ENCODE data around the gene NFIC.
"Not testable (repeated sequence)": the region's sequence is repeated elsewhere in the genome, so short reads cannot be mapped to it uniquely, and the experiment has no call there.

The NFIC gene

GRCh38 chr19:3452171-3452941 lies 86.0 kb downstream of the NFIC start:
- DNase-seq (ENCODE audit: low spot score): no peak

GRCh38 chr19:3452942-3453214 lies 86.5 kb downstream of the NFIC start:
- DNase-seq (ENCODE audit: low spot score): not testable (repeated sequence)

GRCh38 chr19:3453840-3454239 lies 87.5 kb downstream of the NFIC start:
- DNase-seq (ENCODE audit: low spot score): no peak

GRCh38 chr19:3454656-3455392 lies 88.4 kb downstream of the NFIC start:
- DNase-seq (ENCODE audit: low spot score): no peak

DNA sequence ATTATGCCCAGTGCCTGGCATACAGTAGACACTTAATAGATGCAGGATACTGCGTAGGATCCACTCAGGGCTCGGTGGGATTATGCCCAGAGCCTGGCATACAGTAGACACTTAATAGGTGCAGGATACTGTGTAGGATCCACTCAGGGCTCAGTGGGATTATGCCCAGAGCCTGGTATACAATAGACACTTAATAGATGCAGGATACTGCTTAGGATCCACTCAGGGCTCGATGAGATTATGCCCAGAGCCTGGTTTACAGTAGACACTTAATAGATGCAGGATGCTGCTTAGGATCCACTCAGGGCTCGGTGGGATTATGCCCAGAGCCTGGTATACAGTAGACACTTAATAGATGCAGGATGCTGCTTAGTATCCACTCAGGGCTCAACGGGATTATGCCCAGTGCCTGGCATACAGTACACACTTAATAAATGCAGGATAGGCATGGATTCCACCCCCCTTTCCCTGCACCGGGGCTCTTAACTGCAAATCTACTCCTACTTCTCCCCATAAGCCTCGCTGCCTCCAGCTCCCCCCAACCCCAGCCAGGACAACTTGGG lies 89.1 kb downstream of the NFIC start:
- no peak for DNase-seq (ENCODE audit: low spot score)

- DNase-seq (ENCODE audit: low spot score): no peak
Measured at GRCh38 chr19:3455960-3456601, 89.7 kb downstream of the NFIC start.

DNA sequence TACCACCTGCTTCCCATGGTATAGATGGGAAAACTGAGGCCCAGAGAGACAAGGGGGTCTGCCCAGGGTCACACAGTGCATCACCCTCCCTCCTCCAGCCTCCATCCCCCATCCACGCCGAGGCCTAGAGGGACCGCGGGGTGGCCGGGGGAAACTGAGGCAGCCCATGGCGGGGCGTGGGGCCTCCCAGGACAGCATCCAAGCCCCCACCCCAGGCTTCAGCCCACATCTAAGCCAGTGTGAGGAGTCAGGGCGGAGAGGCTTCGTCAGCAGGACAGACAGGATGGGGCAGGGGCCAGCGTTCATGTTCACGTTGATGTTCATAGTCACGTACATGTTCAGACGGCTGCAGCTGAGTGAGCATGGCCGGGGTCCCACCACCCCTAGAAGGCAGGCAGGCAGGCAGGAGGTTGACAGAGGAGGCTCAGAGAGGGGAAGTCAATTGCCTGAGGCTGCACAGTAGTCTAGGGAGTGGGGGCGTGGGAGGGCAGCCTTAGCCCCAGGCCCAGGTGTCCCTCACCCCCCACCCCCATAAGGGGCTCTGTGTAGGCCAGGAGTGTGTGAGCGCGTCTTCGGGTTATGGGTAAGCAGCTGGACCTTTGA lies 90.6 kb downstream of the NFIC start:
- no peak for DNase-seq (ENCODE audit: low spot score)

DNA sequence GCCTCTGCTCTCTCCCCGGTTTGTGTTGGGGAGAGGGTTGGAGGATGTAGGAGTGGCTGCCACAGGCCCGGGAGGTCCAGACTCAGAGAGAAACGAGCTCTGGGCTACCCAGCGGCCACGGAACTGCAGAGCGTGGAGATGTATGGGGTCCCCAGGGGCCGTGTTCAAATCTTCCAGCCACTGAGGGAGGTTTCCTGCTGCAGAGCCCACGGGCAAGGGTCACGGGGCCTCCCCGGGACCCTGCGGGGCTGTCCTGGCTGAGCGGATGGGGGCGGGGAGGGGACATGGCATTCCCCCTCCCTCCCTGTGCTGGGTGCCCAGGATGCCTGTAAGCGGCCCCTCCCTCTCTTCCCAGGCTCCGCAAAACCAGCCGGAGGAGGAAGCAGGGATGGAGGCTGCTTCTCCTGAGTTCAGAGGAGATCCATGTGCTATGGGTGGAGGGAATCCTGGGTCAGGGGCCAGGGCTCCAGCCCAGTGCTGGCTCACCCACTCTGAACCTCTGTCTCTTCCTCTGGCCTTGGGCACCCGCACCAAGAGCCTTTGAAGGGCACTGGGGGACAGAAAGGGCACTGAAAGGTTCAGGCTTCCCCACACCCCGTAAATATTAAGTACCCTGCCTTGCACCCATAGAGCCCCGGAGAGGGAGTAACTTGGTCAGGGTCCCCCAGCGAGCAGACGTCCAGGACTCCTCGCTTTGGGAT lies 91.3 kb downstream of the NFIC start:
- no peak for DNase-seq (ENCODE audit: low spot score)

DNA sequence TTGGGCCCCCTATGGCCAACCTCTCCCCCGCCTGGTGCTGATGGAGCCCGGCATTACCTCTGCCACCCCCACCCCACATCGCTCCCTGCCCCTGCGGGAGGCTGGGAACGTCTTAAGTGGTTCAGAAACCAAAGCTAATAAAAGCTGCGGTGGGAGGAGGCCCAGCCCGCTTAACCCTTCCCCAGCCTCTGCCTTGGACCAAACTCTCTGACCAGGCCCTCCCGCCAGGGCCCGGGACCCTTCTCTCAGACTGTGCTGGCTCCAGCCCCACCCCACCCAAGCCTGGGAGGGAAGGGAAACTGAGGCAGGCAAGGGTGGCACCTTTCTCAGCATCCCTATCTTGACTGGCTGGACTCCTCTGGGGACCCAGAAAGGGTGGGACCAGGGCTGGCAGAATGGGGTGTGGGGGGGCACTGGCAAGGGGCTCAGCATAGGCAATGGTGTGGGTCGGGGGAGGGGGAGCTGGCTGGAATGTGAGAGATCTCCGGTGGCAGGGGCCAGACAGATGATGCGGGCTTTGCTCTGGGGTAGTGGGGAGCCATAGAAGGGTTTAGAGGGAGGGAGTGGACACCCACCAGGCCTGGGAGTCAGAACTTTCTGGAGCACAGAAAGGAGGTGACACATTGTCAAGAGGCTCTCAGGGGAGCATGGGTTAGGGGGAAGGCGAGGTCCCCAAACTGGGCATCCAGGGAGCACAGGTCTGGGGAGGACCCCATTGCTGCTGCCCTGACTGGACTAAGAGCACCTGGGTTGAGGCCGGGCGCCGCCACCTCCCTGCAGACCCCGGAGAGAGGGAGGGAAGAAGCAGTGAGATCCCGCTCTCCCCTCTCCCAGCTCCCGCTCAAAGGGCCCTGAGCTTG lies 92.1 kb downstream of the NFIC start:
- DNase-seq (ENCODE audit: low spot score): no peak

- DNase-seq (ENCODE audit: low spot score): no peak
Measured at GRCh38 chr19:3459089-3459881, 92.9 kb downstream of the NFIC start.

GRCh38 chr19:3459965-3460582 lies 93.7 kb downstream of the NFIC start:
- DNase-seq (ENCODE audit: low spot score): no peak

GRCh38 chr19:3462991-3463713 lies 96.8 kb downstream of the NFIC start:
- DNase-seq (ENCODE audit: low spot score): no peak

- no peak for DNase-seq (ENCODE audit: low spot score)
Measured at GRCh38 chr19:3463714-3464586, 97.6 kb downstream of the NFIC start.

DNA sequence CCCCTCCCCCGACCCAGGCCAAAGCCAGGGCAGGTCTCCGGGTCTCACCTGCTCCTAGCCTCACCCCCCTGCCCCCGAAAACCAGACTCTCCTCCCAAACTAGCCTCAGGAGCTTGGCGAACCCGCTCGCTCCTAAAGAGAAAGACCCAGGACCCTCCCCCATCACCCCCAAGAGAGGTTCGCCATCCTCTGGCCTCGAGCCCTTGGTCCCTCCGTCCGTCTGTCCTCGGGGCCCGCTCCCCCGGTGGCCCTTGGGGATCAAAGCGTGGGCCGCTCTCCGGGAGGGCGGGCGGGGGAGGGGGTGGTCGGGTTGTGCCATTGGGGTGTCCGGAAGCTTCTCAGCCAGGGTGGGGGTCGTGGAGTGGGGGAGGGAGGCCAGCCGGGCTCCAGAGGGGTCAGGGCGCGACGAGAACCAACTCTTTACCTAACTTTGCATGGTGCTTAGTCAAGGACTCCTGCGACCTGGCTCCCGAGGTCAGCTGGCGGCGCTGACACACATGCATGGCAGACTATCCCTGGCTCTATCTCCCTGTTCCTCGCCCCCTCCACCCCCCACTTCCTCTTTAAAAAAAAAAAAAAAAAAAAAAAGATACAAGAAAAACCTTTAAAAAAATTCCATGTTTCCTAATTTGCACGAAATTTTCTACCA lies 98.3 kb downstream of the NFIC start:
- DNase-seq (ENCODE audit: low spot score): no peak

DNA sequence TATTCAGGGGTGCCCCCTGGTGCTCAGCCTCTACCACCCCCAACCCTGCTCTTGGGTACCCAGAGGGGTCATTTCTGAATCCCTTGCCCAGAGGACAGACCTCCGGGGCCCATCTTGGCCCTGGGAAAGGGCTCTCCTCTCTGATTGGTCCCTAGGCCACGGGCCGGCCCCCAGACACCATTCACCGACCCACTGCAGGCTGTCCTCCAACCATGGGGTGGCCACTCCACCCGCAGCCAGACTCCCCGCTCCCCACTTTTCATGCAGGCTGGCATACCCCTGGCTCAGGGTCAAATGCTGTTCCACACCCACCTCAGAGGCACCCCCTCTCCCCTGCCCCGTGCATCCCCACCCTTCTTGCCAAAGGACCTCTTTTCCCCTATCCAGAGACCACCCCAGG lies 99.2 kb downstream of the NFIC start:
- no peak for DNase-seq (ENCODE audit: low spot score)

DNA sequence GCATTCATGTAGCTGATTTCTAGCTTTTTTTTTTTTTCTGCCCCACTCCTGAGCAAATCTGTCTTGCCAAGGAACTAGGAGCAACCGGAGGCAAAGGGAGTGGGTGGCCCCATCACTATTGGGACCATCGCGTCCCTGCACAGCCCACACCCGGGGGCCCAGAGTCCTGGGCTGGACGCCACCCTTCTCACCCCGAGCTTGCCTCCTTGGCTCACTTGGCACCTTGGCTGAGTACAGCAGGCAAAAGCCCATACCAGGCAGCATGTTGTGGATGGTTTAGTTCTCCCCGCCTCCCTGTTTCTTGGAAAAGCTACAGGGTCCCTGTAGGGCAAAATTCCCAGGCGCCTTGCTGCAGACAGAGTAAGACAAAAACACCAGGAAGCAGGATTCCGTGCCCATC lies 100.3 kb downstream of the NFIC start:
- no peak for DNase-seq (ENCODE audit: low spot score)

DNA sequence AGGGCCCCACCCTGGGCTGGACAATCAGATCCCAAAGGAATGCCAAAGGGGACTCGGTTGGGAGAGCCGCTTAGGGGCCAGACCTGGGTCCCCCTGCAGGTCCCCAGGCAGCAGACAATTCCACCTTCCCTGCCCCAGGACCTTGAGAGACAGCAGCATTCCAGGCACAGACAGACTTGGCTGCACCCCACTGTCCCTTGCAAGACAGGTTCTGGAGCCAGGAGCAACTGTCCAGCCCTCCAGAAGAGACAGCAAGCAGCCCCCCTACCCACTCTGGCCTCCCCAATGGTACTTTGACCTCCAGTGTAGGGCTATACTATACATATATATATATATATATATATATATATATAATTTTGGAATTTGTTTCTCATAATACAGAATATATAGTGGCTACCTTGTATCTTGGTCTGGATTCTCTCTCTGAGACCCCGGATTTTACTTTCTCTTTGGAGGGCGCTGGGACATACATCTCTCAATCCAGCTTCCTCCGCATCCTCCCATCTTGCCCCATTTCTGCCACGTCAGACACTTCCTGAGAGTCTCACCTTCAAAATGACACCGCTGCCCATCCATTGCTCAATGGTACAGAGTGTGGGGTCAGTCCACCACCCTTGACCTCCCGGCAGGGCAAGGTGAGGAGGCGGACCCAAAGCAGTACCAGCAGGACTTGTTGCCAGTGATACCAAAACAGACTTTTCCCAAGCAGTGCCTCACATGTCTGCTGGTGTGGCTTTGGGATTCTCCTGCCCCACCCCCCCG lies 101.2 kb downstream of the NFIC start:
- no peak for DNase-seq (ENCODE audit: low spot score)
